VCaP (cell line): ENCODE data around the gene SEC14L5.
"Not testable (repeated sequence)": the region's sequence is repeated elsewhere in the genome, so short reads cannot be mapped to it uniquely, and the experiment has no call there.

ENCODE experiments used
- H3K27ac ChIP-seq: fragments of 450-650 bp; 2 replicates; pipeline ENCODE4 v1.5.1; 2017
- CTCF ChIP-seq: fragments of 450-650 bp; conservative IDR thresholded peaks from 2 replicates; pipeline ENCODE4 v1.5.1; 2017; ENCODE audit warnings: mild to moderate bottlenecking, moderate library complexity

Gene SEC14L5

DNA sequence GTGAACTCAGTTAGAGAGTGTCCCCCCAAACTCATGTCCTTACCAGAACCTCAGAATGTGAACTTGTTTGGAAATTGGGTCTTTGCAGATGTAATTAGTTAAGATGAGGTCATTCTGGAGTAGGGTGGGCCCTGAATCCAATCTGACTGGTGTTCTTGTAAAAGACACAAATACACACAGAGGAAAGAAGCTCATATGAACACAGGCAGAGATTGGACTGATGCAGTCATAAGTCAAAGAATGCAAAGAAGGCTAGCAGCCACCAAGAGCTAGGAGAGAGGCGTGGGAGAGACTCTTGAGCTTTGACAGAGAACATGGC lies 77.7 kb downstream of the SEC14L5 start:
- no peak for TF ChIP-seq CTCF
- H3K27ac ChIP-seq: no peak overlapping the region

DNA sequence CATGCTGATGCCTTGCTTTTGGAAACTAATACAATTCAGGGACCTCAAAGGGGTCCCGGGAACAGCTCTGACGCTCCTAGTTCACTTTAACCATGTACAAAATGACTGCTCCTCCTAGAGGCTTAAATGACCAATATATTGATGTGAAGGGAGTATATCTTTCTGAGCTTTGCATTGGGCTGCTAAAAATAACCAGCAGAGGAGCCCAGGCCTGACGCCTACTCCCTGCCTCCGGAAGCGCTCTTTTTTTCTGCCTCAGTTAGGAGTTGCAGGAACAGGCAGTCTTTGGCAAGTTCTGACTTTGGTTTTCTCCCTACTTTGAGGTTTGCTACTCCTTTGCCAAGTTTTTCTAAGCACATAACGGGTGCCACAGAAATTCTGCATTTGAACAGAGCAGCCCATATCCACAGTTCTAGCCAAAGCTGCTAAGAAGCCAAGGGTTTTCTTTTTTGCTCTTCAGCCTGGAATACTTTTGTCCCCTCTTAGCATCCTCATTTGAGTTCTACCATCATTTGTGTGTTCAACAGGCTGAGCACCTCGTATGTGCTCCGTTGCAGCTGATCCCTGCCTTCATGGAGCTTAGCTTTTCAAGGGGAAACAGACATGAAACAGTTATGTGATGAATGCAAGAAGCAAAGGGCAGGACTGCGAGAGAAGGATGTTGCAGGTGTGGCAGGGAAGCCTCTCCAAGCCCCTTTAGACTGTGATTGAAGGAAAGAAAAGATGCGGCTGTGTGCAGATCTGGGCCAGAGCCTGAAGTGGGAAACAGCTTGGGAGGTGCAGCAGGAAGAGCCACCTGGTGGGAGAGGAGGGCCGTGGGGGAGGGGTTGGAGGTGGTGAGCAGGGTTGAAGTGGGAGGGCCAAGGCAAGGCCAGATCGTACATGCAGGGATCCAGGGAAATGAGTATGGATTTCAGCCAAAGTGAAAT lies 78.4 kb downstream of the SEC14L5 start:
- no peak overlapping the region for H3K27ac ChIP-seq

GRCh38 chr16:5040451-5040850 lies 82.3 kb downstream of the SEC14L5 start:
- no peak overlapping the region for H3K27ac ChIP-seq
- TF ChIP-seq CTCF: no peak

More for the DNA sequence above, 78.4 kb downstream of the SEC14L5 start:
- no peak for TF ChIP-seq CTCF

DNA sequence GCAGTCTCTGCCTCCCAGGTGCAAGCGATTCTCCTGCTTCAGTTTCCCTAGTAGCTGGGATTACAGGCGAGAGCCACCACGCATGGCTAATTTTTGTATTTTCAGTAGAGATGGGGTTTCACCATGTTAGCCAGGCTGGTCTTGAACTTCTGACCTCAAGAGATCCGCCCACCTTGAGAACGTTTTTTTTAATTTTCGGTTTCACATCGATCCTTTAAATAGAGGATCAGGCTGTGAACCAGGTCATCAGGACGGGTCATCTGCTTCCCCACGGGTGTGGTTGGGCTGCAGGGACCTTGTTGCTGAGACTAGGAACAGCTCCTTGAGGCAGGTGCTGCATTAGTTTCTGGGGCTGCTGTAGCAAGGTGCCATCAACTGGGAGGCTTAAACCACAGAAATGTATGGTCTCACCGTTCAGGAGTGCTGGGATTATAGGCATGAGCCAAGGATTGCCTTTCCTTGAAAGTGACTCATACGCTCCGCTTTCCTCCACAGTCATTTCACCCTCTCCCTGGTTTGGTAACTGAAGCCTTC lies 83.5 kb downstream of the SEC14L5 start:
- H3K27ac ChIP-seq: no peak overlapping the region

DNA sequence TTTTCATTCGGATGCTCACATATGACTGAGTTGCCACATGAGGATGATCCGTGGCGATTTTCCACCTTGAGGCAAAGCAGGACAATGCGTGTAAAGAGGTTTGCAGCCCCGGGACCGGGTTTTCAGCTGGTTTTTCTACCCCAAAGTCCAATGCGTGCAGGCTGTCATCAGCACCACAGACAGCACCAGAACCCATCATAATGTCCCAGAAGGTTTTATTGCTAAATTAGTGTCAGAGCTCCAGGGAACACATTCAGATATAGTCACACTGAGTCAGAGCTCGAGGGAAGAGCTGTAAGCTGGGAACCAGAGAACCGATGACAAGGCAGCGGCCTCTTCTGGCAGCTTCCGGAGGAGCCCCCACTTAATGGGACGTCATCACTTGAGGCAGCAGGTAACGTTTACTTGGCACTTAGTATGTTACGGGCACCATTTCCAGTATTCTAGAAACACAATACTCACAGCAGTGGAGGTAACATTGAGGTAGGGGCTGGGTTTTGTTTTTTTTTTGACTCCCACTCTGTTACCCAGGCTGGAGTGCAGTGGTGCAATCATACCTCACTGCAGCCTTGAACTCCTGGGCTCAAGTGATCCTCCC lies 84.5 kb downstream of the SEC14L5 start:
- no peak overlapping the region for H3K27ac ChIP-seq
- no peak for TF ChIP-seq CTCF

More for the DNA sequence above, 83.5 kb downstream of the SEC14L5 start:
- no peak for TF ChIP-seq CTCF

DNA sequence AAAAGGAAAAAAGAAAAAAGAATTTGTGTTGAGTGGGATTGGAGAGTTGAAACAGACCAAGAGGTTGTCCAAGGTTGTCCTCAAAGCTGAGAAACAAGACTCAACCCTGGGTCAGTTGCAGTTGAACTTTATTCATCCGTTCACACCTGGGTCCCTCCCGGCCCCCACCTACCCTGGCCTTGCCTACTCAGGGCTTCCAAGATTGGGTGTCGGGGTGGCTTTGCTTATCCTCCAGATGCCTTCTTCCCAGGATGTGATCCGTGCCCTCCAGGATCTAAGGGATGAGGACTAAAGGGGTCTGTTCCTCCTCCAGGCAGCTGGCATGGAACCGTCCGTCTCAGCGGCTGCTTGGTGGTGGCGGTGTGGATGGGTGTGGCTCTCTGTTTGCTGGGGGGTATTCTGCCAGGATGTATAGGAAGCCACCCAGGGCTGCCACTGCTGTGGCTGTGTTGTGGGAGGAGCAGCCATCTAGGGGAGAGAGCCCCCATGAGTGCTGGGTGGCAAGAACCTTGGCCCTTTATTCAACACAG lies 85.9 kb downstream of the SEC14L5 start:
- H3K27ac ChIP-seq: no peak overlapping the region
- no peak for TF ChIP-seq CTCF

- H3K27ac ChIP-seq: not testable (repeated sequence)
These were observed 86.5 kb downstream of the SEC14L5 start for GRCh38 chr16:5044581-5044980.
